Endothelial cell of umbilical vein (primary cell): ENCODE measurements around the gene KHDC3L. TPM values are rescaled to one million over a fixed set of nuclear protein-coding genes. Genes with fewer than 3 reads are reported as not detected.

ENCODE experiments used
- BruUV-seq: library from RNA; stranded (reverse); fragments of 400-500 nt; replicated peaks from 2 replicates; lab custom pipeline; 2021; lab: Mats Ljungman, UMichigan
- CTCF ChIA-PET: fragments of 300-600, 350-600 bp; sonication (Branson Sonifier 250); formaldehyde crosslinking; loops from one replicate; lab custom pipeline; 2021; ENCODE audit warnings: antibody characterized with exemption, inconsistent platforms; lab: Charles Lee
- POLR2A ChIA-PET: fragments of 300-600, 350-600 bp; sonication (Branson Sonifier 250); formaldehyde crosslinking; loops from one replicate; lab custom pipeline; 2021; ENCODE audit warnings: antibody characterized with exemption, inconsistent platforms; lab: Charles Lee
- DNase-seq: peaks from one replicate; pipeline ENCODE4 v3.0.0-alpha.2; 2011; ENCODE audit warnings: low read depth, low spot score
- FAIRE-seq: peaks from 2 replicates; lab custom pipeline; 2011; peaks lifted over from hg19 to GRCh38; lab: Jason Lieb, UNC
- H2AFZ ChIP-seq: 2 replicates; pipeline ENCODE4 v1.6.0; 2012; ENCODE audit warnings: low read depth, low read length, control low read depth, inconsistent platforms
- H3K27ac ChIP-seq: 2 replicates; pipeline ENCODE4 v1.5.1; 2011; ENCODE audit warnings: low read depth, mild to moderate bottlenecking, control low read depth, low read length, moderate library complexity; ENCODE audit not compliant: insufficient read depth
- H3K27me3 ChIP-seq, 2 experiments: 2 replicates each; pipeline versions ENCODE4 v1.6.0 to v1.6.1; 2011; ENCODE audit warnings: low read length in 2 of 2, mixed read lengths in 1 of 2; ENCODE audit not compliant: control insufficient read depth in 2 of 2, insufficient read depth in 2 of 2
- H3K36me3 ChIP-seq, 2 experiments: 2 replicates in 1 of 2; 3 replicates in 1 of 2; pipeline ENCODE4 v1.5.1; 2011; ENCODE audit warnings: low read length in 2 of 2, mild to moderate bottlenecking in 1 of 2, moderate library complexity in 1 of 2; ENCODE audit not compliant: control insufficient read depth in 2 of 2, insufficient read depth in 2 of 2; ENCODE audit errors: extremely low read depth in 1 of 2
- H3K4me1 ChIP-seq: 3 replicates; pipeline ENCODE4 v1.5.1; 2011; ENCODE audit warnings: mild to moderate bottlenecking, low read length; ENCODE audit not compliant: control insufficient read depth, insufficient read depth; ENCODE audit errors: extremely low read depth
- H3K4me2 ChIP-seq: 2 replicates; pipeline ENCODE4 v1.6.1; 2011; ENCODE audit warnings: low read length, control low read depth, mixed read lengths; ENCODE audit not compliant: insufficient read depth
- H3K4me3 ChIP-seq, 3 experiments: fragments of 200-600 bp in 1 of 3; sonication (generic), shearing (Covaris generic) in 1 of 3; replicated peaks in 1 of 3; 2 replicates each; pipeline ENCODE4 v1.5.1; 2011 to 2016; ENCODE audit warnings: control low read depth in 3 of 3, low read length in 3 of 3, mild to moderate bottlenecking in 2 of 3, inconsistent platforms in 1 of 3, low read depth in 1 of 3, moderate library complexity in 1 of 3; ENCODE audit not compliant: insufficient read depth in 1 of 3
- H3K79me2 ChIP-seq: 2 replicates; pipeline ENCODE4 v1.6.0; 2012; ENCODE audit warnings: low read length, inconsistent platforms; ENCODE audit not compliant: control insufficient read depth, insufficient read depth
- H3K9ac ChIP-seq: replicated peaks from 2 replicates; pipeline ENCODE3; 2011; ENCODE audit warnings: low read length, control low read depth; ENCODE audit not compliant: insufficient read depth; ENCODE audit errors: extremely low read depth
- H3K9me1 ChIP-seq: replicated peaks from 3 replicates; pipeline ENCODE4 v1.6.0; 2011; ENCODE audit warnings: mild to moderate bottlenecking, low read length; ENCODE audit not compliant: control insufficient read depth, insufficient read depth; ENCODE audit errors: extremely low read depth
- H3K9me3 ChIP-seq: replicated peaks from 2 replicates; pipeline ENCODE4 v1.5.1; 2012; ENCODE audit warnings: low read length, inconsistent platforms; ENCODE audit not compliant: control insufficient read depth, insufficient read depth
- H4K20me1 ChIP-seq: replicated peaks from 2 replicates; pipeline ENCODE3; 2011; ENCODE audit warnings: mild to moderate bottlenecking, low read length; ENCODE audit not compliant: control insufficient read depth, insufficient read depth; ENCODE audit errors: extremely low read depth
- EZH2 ChIP-seq: IDR thresholded peaks from 2 replicates; pipeline ENCODE4 v1.6.1; 2012; ENCODE audit warnings: borderline replicate concordance, low read depth, mild to moderate bottlenecking, moderate library complexity, low read length, inconsistent platforms; ENCODE audit not compliant: severe bottlenecking
- FOS ChIP-seq: IDR thresholded peaks from 2 replicates; pipeline ENCODE4 v1.6.1; 2011; ENCODE audit warnings: mild to moderate bottlenecking, low read length, moderate library complexity, borderline replicate concordance; ENCODE audit not compliant: insufficient read depth
- GATA2 ChIP-seq: IDR thresholded peaks from 2 replicates; pipeline ENCODE4 v1.7.0; 2011; ENCODE audit warnings: low read depth, mild to moderate bottlenecking, moderate library complexity, mixed read lengths, low read length; ENCODE audit not compliant: insufficient read length, insufficient read depth
- JUN ChIP-seq: IDR thresholded peaks from 2 replicates; pipeline ENCODE4 v1.6.1; 2011; ENCODE audit warnings: borderline replicate concordance, low read depth; ENCODE audit not compliant: insufficient read length, insufficient read depth
- MYC ChIP-seq: IDR thresholded peaks from one replicate; pipeline ENCODE4 v1.6.1; 2011; ENCODE audit warnings: mild to moderate bottlenecking, low read depth, low read length
- POLR2A ChIP-seq: IDR thresholded peaks from 2 replicates; pipeline ENCODE4 v1.6.1; 2012; ENCODE audit warnings: low read depth, mild to moderate bottlenecking, control low read depth, low read length
- POLR2AphosphoS5 ChIP-seq: IDR thresholded peaks from 2 replicates; pipeline ENCODE4 v1.6.1; 2012; ENCODE audit warnings: low read depth, mild to moderate bottlenecking, control low read depth, low read length, moderate library complexity; ENCODE audit not compliant: insufficient read depth
- dilution Hi-C: fragments of 300-500 bp; cut with MboI; formaldehyde crosslinking; loops from one replicate; pipeline ENCODE4 v1.15.0; 2019; ENCODE audit warnings: low sequenced_read_pairs; ENCODE audit not compliant: extremely low pct_ligation_motif_present
- intact Hi-C: fragments of 100-400 bp; cut with micrococcal nuclease; formaldehyde crosslinking; loops from one replicate; pipeline ENCODE4 v1.10.0; 2022
- polyA plus RNA-seq, 4 experiments: library from polyadenylated mRNA; depleted of rRNA in 3 of 4; stranded (reverse) in 3 of 4; unstranded in 1 of 4; fragments of >200 nt; gene quantifications; 2 replicates each; pipeline versions ENCODE4 v1.2.1 to v1.2.3, GENCODE V29; 2011 to 2012; ENCODE audit warnings: missing spikeins in 1 of 4
- total RNA-seq: library from RNA; stranded (reverse); gene quantifications from 2 replicates; pipeline ENCODE4 v1.2.3, GENCODE V29; 2021
- TF ChIP-seq, protein P1 (sequence below): IDR thresholded peaks from 2 replicates; pipeline ENCODE4 v1.6.1; 2011; ENCODE audit not compliant: insufficient read depth, insufficient read length
- TF ChIP-seq, protein P2 (sequence below), 2 donors: IDR thresholded peaks; 1 replicate in 1 of 2; 2 replicates in 1 of 2; pipeline ENCODE4 v1.5.1; 2011; ENCODE audit warnings: low read length in 2 of 2, mild to moderate bottlenecking in 2 of 2, moderate library complexity in 2 of 2, control low read depth in 1 of 2, inconsistent platforms in 1 of 2, low read depth in 1 of 2; ENCODE audit not compliant: insufficient read depth in 1 of 2; ENCODE audit errors: extremely low read depth in 1 of 2

KHDC3L gene
- total and polyA plus RNA-seq, 2 donors (not counting 3 experiments of a cell fraction or from before 2014, with no cell fraction given) = not detected

DNA sequence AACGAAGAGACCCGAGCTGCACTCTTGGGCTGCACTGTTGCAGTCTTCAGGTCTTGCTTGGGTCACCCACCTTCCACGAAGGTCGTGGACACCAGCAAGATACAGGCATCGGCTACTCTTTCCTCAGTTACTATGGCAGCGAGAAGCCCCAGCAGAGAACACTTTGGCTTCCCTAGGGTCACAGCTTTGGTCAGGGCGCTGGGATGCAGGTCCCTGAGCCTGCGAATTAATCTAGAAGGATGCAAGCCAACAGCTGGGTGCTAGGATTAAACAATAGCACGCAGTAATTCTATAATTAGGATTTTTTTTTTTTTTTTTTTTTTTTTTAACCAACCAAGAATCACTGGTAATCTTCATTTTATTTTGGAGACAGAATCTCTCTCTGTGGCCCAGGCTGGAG, 2.1 kb downstream of the KHDC3L start:
- TF ChIP-seq EZH2 = no peak
- TF ChIP-seq, protein P1, sequence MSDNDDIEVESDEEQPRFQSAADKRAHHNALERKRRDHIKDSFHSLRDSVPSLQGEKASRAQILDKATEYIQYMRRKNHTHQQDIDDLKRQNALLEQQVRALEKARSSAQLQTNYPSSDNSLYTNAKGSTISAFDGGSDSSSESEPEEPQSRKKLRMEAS = no peak
- no peak for TF ChIP-seq GATA2
- no peak for TF ChIP-seq JUN
- no peak for TF ChIP-seq FOS
- TF ChIP-seq, protein P2, sequence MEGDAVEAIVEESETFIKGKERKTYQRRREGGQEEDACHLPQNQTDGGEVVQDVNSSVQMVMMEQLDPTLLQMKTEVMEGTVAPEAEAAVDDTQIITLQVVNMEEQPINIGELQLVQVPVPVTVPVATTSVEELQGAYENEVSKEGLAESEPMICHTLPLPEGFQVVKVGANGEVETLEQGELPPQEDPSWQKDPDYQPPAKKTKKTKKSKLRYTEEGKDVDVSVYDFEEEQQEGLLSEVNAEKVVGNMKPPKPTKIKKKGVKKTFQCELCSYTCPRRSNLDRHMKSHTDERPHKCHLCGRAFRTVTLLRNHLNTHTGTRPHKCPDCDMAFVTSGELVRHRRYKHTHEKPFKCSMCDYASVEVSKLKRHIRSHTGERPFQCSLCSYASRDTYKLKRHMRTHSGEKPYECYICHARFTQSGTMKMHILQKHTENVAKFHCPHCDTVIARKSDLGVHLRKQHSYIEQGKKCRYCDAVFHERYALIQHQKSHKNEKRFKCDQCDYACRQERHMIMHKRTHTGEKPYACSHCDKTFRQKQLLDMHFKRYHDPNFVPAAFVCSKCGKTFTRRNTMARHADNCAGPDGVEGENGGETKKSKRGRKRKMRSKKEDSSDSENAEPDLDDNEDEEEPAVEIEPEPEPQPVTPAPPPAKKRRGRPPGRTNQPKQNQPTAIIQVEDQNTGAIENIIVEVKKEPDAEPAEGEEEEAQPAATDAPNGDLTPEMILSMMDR (IDR thresholded peaks at IDR 0.05; ENCODE audit: extremely low read depth in 1 of 2, insufficient read depth in 1 of 2, low read depth in 1 of 2, low read length in 2 of 2) = no peak
- TF ChIP-seq MYC = no peak
- no peak for TF ChIP-seq POLR2A
- no peak for TF ChIP-seq POLR2AphosphoS5
- intact Hi-C loops = no loop called here
- FAIRE-seq = no peak
- Histone ChIP-seq H4K20me1 (no peaks in the 10 kb centered on the region), H3K4me2 (no peak overlapping the region), H3K79me2 (no peaks in the 10 kb centered on the region), H3K4me3 (no peak overlapping the region), H3K9me1 (no peaks in the 10 kb centered on the region), H3K9me3 (no peaks in the 10 kb centered on the region), H3K4me1 (no peaks in the 10 kb centered on the region), H3K27ac (no peak overlapping the region), H3K9ac (no peak overlapping the region), H3K36me3 (no peaks in the 10 kb centered on the region), H3K27me3 (no peaks in the 10 kb centered on the region), H2AFZ (no peak overlapping the region)
- BruUV-seq = no TSS peak
- dilution Hi-C loops = no loop called here
- CTCF ChIA-PET = interaction anchor here (1.2 kb wide), 2 partner anchors 12 to 24 kb away, joined by 3 read pairs; no protein-coding TSS in a partner anchor
- POLR2A ChIA-PET = no interaction called here
- DNase-seq = no peak
